ENCODE data around the gene TUBA1B. TPM values are rescaled to one million over a fixed set of nuclear protein-coding genes. Genes with fewer than 3 reads are reported as not detected.

TUBA1B gene
- total RNA-seq, 1 donor from 2014 or later = 497 TPM

GRCh38 chr12:49079793-49080192 is 51.4 kb downstream of the TUBA1B start:
- no peak for DNase-seq (ENCODE audit: extremely low spot score, unreplicated experiment)
- Mint-ChIP-seq H3K27ac (ENCODE audit: unreplicated experiment) (no peak overlapping the region), H3K27me3 (ENCODE audit: unreplicated experiment) (peaks cover 18% of the 10 kb centered on the region), H3K4me3 (ENCODE audit: unreplicated experiment) (no peak overlapping the region), H3K36me3 (ENCODE audit: unreplicated experiment) (no peaks in the 10 kb centered on the region), H3K4me1 (ENCODE audit: unreplicated experiment) (no peaks in the 10 kb centered on the region), H3K9me3 (ENCODE audit: unreplicated experiment) (no peaks in the 10 kb centered on the region)
- no peak for TF ChIP-seq CTCF (IDR thresholded peaks at IDR 0.05)

Other genes starting within 250 kb of the TUBA1B start
- 16.2 and 16.4 TPM in 2 replicates for gene FKBP11, start 205.9 kb downstream of the TUBA1B start, total RNA-seq
- gene ARF3, start 173.9 kb downstream of the TUBA1B start, total RNA-seq = 138 and 144 TPM in 2 replicates
- gene WNT10B, start 159.7 kb downstream of the TUBA1B start, total RNA-seq = not detected in 2 replicates
- gene WNT1, start 153.1 kb downstream of the TUBA1B start, total RNA-seq = not detected in 2 replicates
- gene DDN, start 132.0 kb downstream of the TUBA1B start, total RNA-seq = 0.08 and 0.26 TPM in 2 replicates
- 75.6 and 80.6 TPM in 2 replicates for gene PRKAG1, start 112.6 kb downstream of the TUBA1B start, total RNA-seq
- 91.2 and 97.5 TPM in 2 replicates for gene KMT2D, start 70.6 kb downstream of the TUBA1B start, total RNA-seq
- 0.86 and 1.2 TPM in 2 replicates for gene RHEBL1, start 61.4 kb downstream of the TUBA1B start, total RNA-seq
- 0.13 TPM in 1 of 2 replicates, not detected in the other for gene DHH, start 36.6 kb downstream of the TUBA1B start, total RNA-seq
- gene LMBR1L, start 20.5 kb downstream of the TUBA1B start, total RNA-seq = 85.2 and 86.1 TPM in 2 replicates
- 466 and 471 TPM in 2 replicates for gene TUBA1A, start 57.7 kb upstream of the TUBA1B start, total RNA-seq
- 136 and 142 TPM in 2 replicates for gene TUBA1C, start 133.7 kb upstream of the TUBA1B start, total RNA-seq
- not detected in 2 replicates for gene PRPH, start 163.8 kb upstream of the TUBA1B start, total RNA-seq
- gene TROAP, start 191.9 kb upstream of the TUBA1B start, total RNA-seq = 8.0 and 9.6 TPM in 2 replicates
- gene C1QL4, start 205.8 kb upstream of the TUBA1B start, total RNA-seq = 0.16 TPM in 1 of 2 replicates, not detected in the other
- 0.55 and 0.99 TPM in 2 replicates for gene DNAJC22, start 215.5 kb upstream of the TUBA1B start, total RNA-seq
- 25.2 and 25.6 TPM in 2 replicates for gene SPATS2, start 236.1 kb upstream of the TUBA1B start, total RNA-seq

All from osteocyte (in vitro differentiated cells).